Measurements from ENCODE around the gene FOS. TPM values are rescaled to one million over a fixed set of nuclear protein-coding genes. Genes with fewer than 3 reads are reported as not detected.

FOS gene
- total RNA-seq, 1 donor from 2014 or later = 136 TPM

- DNase-seq = peak; percentile 94
These were observed 1.4 kb upstream of the FOS start for GRCh38 chr14:75277008-75277814.

GRCh38 chr14:75277815-75278421 lies 710 bp upstream of the FOS start:
- no peak for DNase-seq

DNA sequence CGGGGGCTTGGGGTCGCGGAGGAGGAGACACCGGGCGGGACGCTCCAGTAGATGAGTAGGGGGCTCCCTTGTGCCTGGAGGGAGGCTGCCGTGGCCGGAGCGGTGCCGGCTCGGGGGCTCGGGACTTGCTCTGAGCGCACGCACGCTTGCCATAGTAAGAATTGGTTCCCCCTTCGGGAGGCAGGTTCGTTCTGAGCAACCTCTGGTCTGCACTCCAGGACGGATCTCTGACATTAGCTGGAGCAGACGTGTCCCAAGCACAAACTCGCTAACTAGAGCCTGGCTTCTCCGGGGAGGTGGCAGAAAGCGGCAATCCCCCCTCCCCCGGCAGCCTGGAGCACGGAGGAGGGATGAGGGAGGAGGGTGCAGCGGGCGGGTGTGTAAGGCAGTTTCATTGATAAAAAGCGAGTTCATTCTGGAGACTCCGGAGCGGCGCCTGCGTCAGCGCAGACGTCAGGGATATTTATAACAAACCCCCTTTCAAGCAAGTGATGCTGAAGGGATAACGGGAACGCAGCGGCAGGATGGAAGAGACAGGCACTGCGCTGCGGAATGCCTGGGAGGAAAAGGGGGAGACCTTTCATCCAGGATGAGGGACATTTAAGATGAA lies 630 bp downstream of the FOS start:
- peak; percentile 85 for DNase-seq

GRCh38 chr14:75279763-75280290 lies 1.2 kb downstream of the FOS start:
- DNase-seq = peak; percentile 68

DNA sequence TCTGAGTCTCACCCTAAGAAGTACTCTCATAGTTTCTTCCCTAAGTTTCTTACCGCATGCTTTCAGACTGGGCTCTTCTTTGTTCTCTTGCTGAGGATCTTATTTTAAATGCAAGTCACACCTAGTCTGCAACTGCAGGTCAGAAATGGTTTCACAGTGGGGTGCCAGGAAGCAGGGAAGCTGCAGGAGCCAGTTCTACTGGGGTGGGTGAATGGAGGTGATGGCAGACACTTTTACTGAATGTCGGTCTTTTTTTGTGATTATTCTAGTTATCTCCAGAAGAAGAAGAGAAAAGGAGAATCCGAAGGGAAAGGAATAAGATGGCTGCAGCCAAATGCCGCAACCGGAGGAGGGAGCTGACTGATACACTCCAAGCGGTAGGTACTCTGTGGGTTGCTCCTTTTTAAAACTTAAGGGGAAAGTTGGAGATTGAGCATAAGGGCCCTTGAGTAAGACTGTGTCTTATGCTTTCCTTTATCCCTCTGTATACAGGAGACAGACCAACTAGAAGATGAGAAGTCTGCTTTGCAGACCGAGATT lies 1.7 kb downstream of the FOS start:
- DNase-seq = peak; percentile 64

GRCh38 chr14:75280831-75281653 lies 2.4 kb downstream of the FOS start:
- peak; percentile 75 for DNase-seq

- DNase-seq = no peak
These were observed 3.0 kb downstream of the FOS start for GRCh38 chr14:75281654-75282019.

DNA sequence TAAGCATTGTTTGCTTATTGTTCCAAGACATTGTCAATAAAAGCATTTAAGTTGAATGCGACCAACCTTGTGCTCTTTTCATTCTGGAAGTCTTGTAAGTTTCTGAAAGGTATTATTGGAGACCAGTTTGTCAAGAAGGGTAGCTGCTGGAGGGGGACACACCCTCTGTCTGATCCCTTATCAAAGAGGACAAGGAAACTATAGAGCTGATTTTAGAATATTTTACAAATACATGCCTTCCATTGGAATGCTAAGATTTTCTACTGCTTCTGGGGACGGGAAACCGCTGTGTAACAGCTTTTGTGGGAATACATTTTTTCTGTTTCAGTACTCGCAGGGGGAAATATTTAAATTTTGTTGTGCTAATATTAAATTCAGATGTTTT lies 3.5 kb downstream of the FOS start:
- DNase-seq = peak; percentile 85

DNA sequence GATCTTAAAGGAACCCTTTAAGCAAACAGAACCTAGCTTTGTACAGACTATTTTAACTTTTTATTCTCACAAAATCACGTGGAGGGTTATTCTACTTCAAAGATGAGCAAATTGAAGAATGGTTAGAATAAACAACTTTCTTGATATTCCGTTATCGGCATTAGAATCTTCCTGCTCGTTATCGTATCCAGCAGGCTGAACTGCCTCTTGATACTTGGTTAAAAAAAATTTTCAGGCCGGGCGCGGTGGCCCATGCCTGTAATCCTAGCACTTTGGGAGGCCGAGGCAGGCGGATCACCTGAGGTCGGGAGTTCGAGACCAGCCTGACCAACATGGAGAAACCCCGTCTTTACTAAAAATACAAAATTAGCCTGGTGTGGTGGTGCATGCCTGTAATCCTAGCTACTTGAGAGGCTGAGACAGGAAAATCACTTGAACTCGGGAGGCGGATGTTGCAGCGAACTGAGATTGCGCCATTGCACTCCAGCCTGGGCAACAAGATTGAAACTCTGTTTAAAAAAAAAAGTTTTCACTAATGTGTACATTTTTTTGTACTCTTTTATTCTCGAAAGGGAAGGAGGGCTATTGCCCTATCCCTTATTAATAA lies 4.0 kb downstream of the FOS start:
- DNase-seq = peak; percentile 83

DNA sequence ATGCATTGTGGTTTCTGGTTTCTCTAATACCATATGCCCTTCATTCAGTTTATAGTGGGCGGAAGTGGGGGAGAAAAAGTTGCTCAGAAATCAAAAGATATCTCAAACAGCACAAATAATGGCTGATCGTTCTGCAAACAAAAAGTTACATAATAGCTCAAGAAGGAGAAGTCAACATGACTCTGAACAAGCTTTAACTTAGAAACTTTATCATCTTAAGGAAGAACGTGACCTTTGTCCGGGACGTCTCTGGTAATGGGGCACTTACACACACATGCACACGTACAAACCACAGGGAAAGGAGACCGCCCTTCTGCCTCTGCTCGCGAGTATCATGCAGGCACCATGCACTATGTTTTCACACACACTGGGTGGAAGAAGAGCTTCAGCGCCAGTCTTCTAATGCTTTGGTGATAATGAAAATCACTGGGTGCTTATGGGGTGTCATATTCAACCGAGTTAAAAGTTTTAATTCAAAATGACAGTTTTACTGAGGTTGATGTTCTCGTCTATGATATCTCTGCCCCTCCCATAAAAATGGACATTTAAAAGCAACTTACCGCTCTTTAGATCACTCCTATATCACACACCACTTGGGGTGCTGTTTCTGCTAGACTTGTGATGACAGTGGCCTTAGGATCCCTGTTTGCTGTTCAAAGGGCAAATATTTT lies 4.7 kb downstream of the FOS start:
- DNase-seq = peak; percentile 85

DNA sequence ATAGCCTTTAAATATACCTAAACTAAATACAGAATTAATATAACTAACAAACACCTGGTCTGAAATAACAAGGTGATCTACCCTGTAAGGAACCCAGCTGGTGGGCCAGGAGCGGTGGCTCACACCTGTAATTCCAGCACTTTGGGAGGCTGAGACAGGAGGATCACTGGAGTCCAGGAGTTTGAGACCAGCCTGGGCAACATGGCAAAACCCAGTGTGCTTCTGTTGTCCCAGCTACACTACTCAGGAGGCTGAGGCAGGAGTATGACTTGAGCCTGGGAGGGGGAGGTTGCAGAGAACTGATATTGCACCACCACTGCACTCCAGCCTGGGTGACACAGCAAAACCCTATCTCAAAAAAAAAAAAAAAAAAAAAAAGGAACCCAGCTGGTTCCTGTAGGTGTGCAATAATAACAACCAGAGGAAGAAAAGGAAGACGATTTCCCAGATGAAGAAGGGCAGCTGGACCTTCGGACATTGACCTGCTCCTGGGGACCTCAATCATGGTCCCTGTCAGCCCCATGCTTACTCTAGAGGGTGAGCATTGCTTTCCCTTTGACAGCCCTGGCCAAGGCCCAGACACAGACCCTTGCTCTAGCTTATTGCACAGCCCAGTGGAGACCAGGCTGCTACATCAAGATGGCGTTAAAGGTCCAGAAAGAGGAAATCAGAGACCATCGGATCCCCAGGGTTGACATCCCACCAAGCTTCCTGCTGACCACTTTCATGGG lies 5.4 kb downstream of the FOS start:
- DNase-seq = peak; percentile 68

GRCh38 chr14:75285331-75285730 lies 6.7 kb downstream of the FOS start:
- DNase-seq = no peak

GRCh38 chr14:75286313-75286712 lies 7.7 kb downstream of the FOS start:
- peak; percentile 78 for DNase-seq

- no peak for DNase-seq
These were observed 11.3 kb downstream of the FOS start for GRCh38 chr14:75289840-75290388.

- no peak for DNase-seq
These were observed 12.2 kb downstream of the FOS start for GRCh38 chr14:75290851-75291250.

GRCh38 chr14:75291331-75291730 lies 12.7 kb downstream of the FOS start:
- no peak for DNase-seq

- DNase-seq = no peak
These were observed 13.5 kb downstream of the FOS start for GRCh38 chr14:75292101-75292563.

- no peak for DNase-seq
These were observed 14.3 kb downstream of the FOS start for GRCh38 chr14:75292886-75293285.

- peak; percentile 99 for DNase-seq
These were observed 15.5 kb downstream of the FOS start for GRCh38 chr14:75293920-75294648.

Data from tongue (tissue), 2 donors.